HEK293 (cell line): ENCODE measurements around the gene EPHB3.

Experiments used
- ATF2 ChIP-seq: fragments of 450-650 bp; formaldehyde crosslinking; IDR thresholded peaks from 2 replicates; pipeline ENCODE4 v1.5.1; 2016; ENCODE audit warnings: missing biosample characterization, missing genetic modification characterization, low read depth
- CTCF ChIP-seq: fragments of 450-650 bp; formaldehyde crosslinking; IDR thresholded peaks from 2 replicates; pipeline ENCODE4 v1.5.1; 2016; ENCODE audit warnings: missing biosample characterization, missing genetic modification characterization
- HOXD13 ChIP-seq: sonication (generic); formaldehyde crosslinking; IDR thresholded peaks from 2 replicates; pipeline ENCODE4 v1.8.0; 2022; ENCODE audit warnings: missing genetic modification reagents, borderline replicate concordance
- YY1 ChIP-seq: fragments of 450-650 bp; formaldehyde crosslinking; IDR thresholded peaks from 2 replicates; pipeline ENCODE4 v1.5.1; 2018; ENCODE audit warnings: missing biosample characterization, missing genetic modification characterization
- ZBTB49 ChIP-seq: fragments of 450-650 bp; formaldehyde crosslinking; IDR thresholded peaks from 2 replicates; pipeline ENCODE4 v1.5.1; 2016; ENCODE audit warnings: missing biosample characterization, missing genetic modification characterization, low read depth
- ZNF274 ChIP-seq, 2 experiments: fragments of 200-500 bp in 1 of 2; fragments of 450-650 bp in 1 of 2; sonication (Bioruptor generic) in 1 of 2; formaldehyde crosslinking in 1 of 2; IDR thresholded peaks; 2 replicates each; pipeline versions ENCODE4 v1.5.1 to v1.6.1; 2014 to 2016; ENCODE audit warnings: borderline replicate concordance in 1 of 2, inconsistent platforms in 1 of 2, low read length in 1 of 2, missing biosample characterization in 1 of 2, missing genetic modification characterization in 1 of 2
- ZNF362 ChIP-seq: fragments of 450-650 bp; formaldehyde crosslinking; IDR thresholded peaks from 2 replicates; pipeline ENCODE4 v1.5.1; 2016; ENCODE audit warnings: missing biosample characterization, missing genetic modification characterization
- ZNF623 ChIP-seq: fragments of 450-650 bp; formaldehyde crosslinking; IDR thresholded peaks from 2 replicates; pipeline ENCODE4 v1.5.1; 2016; ENCODE audit warnings: missing biosample characterization, missing genetic modification characterization
- ZSCAN18 ChIP-seq: fragments of 450-650 bp; formaldehyde crosslinking; IDR thresholded peaks from 2 replicates; pipeline ENCODE4 v1.5.1; 2016; ENCODE audit warnings: missing biosample characterization, missing genetic modification characterization
- ZSCAN5A ChIP-seq: fragments of 450-650 bp; formaldehyde crosslinking; IDR thresholded peaks from 2 replicates; pipeline ENCODE4 v1.5.1; 2016; ENCODE audit warnings: missing biosample characterization, missing genetic modification characterization

GRCh38 chr3:184531626-184532280, 29.8 kb upstream of the EPHB3 start:
- TF ChIP-seq ZNF623 (tag by site-specific recombination) (no peak), ZNF274 (IDR thresholded peaks at IDR 0.05; ENCODE audit: low read length) (no peak), ZNF274 (tag by site-specific recombination; IDR thresholded peaks at IDR 0.05; ENCODE audit: borderline replicate concordance) (no peak), ZSCAN5A (tag by site-specific recombination) (no peak), ZSCAN18 (no peak), YY1 (no peak), ZNF362 (tag by site-specific recombination) (no peak), ZBTB49 (no peak), CTCF (no peak), ATF2 (tag by site-specific recombination) (no peak), HOXD13 (no peak)
